HG03025 (cell line): ENCODE results near the gene EYA3.
"Not testable (repeated sequence)": the region's sequence is repeated elsewhere in the genome, so short reads cannot be mapped to it uniquely, and the experiment has no call there.

ENCODE experiments used
- ATAC-seq: cut with Tn5 transposase; IDR thresholded peaks from one replicate; pipeline ENCODE4 v1.9.1; 2021; ENCODE audit warnings: mild to moderate bottlenecking, moderate library complexity; ENCODE audit not compliant: unreplicated experiment, low FRiP score

The EYA3 gene

DNA sequence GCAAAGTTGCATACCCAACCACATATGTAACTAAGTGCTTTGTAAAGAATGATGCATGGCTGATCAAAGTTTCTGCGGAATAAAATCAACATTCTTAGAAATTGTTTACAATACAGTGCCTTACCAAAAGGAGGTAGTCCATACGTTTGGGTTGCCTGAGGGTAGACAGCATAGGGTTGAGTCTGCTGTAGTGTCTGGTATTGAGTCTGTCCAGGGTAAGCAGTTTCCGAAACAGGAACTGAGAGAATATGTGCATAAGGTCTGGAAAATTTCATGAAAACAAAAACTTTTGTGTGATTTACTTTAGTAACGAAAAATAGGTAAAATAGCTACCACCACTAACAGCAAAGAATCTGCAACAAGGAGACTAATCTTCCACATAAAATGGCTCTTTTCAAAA lies 53.0 kb downstream of the EYA3 start:
- no peak for ATAC-seq

DNA sequence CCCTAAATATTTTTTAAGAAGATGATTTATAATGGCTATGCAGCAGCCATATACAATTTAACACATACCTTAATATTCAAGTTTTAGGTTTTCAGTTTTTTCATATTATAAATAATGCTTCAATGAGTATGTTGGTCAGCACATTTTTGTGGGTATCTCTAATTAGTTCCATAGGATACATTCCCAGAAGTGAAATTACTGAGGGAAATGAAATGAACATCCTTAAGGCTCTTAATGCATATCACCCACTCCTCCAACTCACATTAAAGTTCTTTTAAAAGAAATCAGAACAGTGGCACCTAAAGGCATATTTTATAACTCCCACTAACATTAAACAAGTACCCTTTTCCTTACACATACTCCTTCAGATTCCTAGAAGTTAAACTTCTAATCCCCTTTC lies 56.1 kb downstream of the EYA3 start:
- no peak for ATAC-seq

- no peak for ATAC-seq
Observed at GRCh38 chr1:28031173-28031572, 57.2 kb downstream of the EYA3 start.

- ATAC-seq = no peak
Observed at GRCh38 chr1:28028873-28029654, 59.3 kb downstream of the EYA3 start.

DNA sequence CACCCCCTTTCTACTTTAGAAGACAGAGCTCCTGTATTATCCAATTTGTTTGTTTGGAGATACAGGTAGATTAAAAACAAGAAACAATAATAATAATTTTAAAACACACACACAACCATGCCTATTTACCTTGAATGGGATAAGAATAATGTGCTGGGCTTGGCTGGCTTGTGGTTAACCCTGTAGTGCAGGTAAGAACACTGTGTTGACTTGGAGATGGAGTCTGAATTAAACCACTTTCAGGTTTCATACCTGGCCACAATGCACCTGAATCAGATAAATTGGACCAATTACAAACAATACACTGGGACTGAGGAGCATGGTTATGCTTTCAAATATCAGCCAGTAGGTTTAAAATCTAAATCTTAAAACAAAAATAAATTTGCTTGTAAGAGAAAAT lies 60.8 kb downstream of the EYA3 start:
- no peak for ATAC-seq

GRCh38 chr1:28027238-28027637 lies 61.2 kb downstream of the EYA3 start:
- ATAC-seq = no peak

DNA sequence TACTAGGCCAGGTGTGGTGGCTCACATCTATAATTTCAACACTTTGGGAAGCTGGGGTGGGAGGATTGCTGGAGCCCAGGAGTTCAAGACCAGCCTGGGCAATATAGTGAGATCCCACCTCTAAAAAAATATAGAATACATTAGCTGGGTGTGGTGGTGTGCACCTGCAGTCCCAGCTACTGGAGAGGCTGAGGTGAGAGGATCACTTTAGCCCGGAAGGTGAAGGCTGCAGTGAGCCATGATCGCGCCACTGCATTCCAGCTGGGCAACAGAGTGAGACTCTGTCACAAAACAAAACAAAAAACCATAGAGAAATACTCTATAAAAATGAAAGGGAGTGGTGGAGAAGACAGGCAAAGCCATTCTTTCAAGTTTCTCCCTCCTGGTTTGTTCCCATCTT lies 62.1 kb downstream of the EYA3 start:
- no peak for ATAC-seq

DNA sequence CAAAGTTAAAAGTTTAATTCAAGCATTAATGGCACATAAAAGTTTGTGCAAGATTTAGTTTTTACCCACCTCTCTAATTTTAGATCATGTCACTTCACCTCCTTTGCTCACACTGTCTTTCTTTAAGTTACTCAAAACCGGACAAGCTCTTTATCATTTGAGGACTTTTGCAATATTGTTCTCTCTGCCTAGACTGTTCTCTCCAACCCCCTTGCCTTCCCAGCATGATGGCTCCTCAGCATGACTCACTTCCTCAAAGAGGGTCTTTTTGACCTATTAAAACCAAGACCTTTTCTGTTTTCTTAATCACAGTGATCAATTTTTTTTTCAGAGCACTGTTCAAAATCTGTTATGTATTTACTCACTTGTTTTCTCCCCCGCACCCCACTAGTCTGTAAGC lies 67.3 kb downstream of the EYA3 start:
- no peak for ATAC-seq

- no peak for ATAC-seq
Observed at GRCh38 chr1:28010969-28011368, 77.4 kb downstream of the EYA3 start.

- not testable (repeated sequence) for ATAC-seq
Observed at GRCh38 chr1:28003117-28003516, 85.3 kb downstream of the EYA3 start.

- no peak for ATAC-seq
Observed at GRCh38 chr1:28002600-28002999, 85.8 kb downstream of the EYA3 start.

- no peak for ATAC-seq
Observed at GRCh38 chr1:27999055-27999454, 89.4 kb downstream of the EYA3 start.

GRCh38 chr1:27994526-27994925 lies 93.9 kb downstream of the EYA3 start:
- not testable (repeated sequence) for ATAC-seq

DNA sequence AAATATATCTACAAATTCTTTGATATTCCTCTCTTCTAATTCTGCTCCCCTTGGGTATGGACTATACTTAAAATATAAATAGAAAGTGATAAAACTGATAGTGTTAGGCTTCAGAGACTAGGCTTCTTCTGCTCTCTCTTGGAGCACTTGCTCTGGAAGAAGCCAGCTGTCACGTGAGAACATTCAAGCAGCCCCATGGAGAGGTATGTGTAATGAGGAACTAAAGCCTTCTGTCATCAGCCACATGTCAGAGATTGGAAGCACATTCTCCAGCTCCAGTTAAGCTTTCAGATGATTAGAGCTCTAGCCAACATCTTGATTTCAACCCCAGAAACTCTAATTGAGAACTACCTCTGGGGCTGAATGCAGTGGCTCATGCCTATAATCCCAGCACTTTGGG lies 94.3 kb downstream of the EYA3 start:
- ATAC-seq = no peak

GRCh38 chr1:27993241-27993640 lies 95.2 kb downstream of the EYA3 start:
- ATAC-seq = no peak

GRCh38 chr1:27992276-27992675 lies 96.1 kb downstream of the EYA3 start:
- ATAC-seq = no peak

- no peak for ATAC-seq
Observed at GRCh38 chr1:27990920-27991537, 97.4 kb downstream of the EYA3 start.

DNA sequence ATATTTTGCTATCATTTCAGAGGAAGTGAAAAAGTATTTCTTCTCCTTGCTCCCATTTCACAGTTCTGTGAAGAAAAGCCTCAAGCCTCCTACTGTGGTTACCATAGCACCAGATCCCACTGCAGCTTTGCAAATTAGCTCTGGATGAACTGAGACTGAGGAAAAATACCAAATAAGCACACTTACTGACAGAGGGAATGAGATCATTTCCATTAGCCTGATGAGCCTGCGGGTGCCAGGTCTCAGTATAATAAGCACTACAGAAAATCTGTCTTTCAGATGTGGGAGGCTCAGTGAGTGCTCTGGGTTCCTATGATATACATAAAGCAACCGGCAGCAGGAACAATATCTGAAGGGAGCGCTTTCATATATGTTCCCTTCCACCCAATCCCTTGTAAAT lies 107.3 kb downstream of the EYA3 start:
- ATAC-seq = no peak

DNA sequence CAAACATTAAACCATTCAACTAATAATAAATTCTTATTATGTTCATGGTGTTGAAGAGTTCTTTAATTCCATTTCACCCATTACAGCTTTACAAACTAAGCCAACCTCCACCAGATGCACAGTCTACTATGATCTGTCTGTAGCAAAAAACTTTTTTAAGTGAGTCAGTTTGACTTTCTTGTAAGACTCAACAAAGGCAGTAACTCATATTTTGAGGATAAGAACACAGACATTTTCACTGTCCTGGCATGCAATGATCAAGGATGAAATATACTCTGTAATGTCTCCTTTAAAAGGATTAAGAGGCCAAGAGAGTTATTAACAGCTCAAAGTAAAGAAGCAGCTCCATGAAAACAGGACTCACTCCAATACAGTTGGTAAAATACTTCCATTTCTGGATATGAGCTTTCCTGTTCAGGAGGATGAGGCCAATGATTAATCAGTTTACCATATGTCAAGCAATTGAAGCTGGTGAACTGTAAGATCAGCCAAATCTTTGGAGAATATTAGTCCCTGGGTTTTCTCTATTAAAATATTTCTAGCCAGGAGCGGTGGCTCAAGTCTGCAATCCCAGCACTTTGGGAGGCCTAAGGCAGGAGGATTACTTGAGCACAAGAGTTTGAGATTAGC lies 108.1 kb downstream of the EYA3 start:
- no peak for ATAC-seq

- no peak for ATAC-seq
Observed at GRCh38 chr1:27979859-27980201, 108.6 kb downstream of the EYA3 start.

- ATAC-seq = no peak
Observed at GRCh38 chr1:27979151-27979858, 109.1 kb downstream of the EYA3 start.
